Aorta (tissue), 5 donors: ENCODE data around the gene SAPCD1. TPM values are rescaled to one million over a fixed set of nuclear protein-coding genes. Genes with fewer than 3 reads are reported as not detected.

Source experiments
- ATAC-seq: fragments of 200-7000 bp; cut with Tn5 transposase; one replicate; pipeline ENCODE4 v1.9.1; 2022; ENCODE audit warnings: moderate library complexity; ENCODE audit not compliant: low FRiP score
- DNase-seq, 2 donors: peaks; one replicate each; pipeline ENCODE4 v3.0.0-alpha.2; 2020
- H3K27ac ChIP-seq, 2 donors: one replicate each; pipeline ENCODE4 v1.5.1; 2013; ENCODE audit warnings: low read length in 2 of 2, mild to moderate bottlenecking in 2 of 2, moderate library complexity in 2 of 2, control low read depth in 1 of 2, inconsistent platforms in 1 of 2, low read depth in 1 of 2
- H3K27me3 ChIP-seq, 2 donors: one replicate each; pipeline ENCODE4 v1.6.1; 2013; ENCODE audit warnings: control low read depth in 1 of 2, low read length in 1 of 2, mild to moderate bottlenecking in 1 of 2, moderate library complexity in 1 of 2; ENCODE audit not compliant: insufficient read depth in 2 of 2, control insufficient read depth in 1 of 2
- H3K36me3 ChIP-seq, 2 donors: one replicate each; pipeline ENCODE4 v1.6.1; 2013; ENCODE audit warnings: control low read depth in 1 of 2, low read length in 1 of 2, mild to moderate bottlenecking in 1 of 2; ENCODE audit not compliant: insufficient read depth in 2 of 2, control insufficient read depth in 1 of 2
- H3K4me1 ChIP-seq, 2 donors: one replicate each; pipeline ENCODE4 v1.6.1; 2013; ENCODE audit warnings: low read length in 2 of 2, control low read depth in 1 of 2, mild to moderate bottlenecking in 1 of 2, moderate library complexity in 1 of 2; ENCODE audit not compliant: insufficient read depth in 2 of 2, control insufficient read depth in 1 of 2
- H3K4me3 ChIP-seq, 2 donors: one replicate each; pipeline ENCODE4 v1.5.1; 2013; ENCODE audit warnings: low read length in 2 of 2, control low read depth in 1 of 2, mild to moderate bottlenecking in 1 of 2
- H3K9me3 ChIP-seq: one replicate; pipeline ENCODE4 v1.6.1; 2013; ENCODE audit warnings: mild to moderate bottlenecking, low read length; ENCODE audit not compliant: control insufficient read depth
- WGBS, 2 donors: extraction: QIAGEN DNeasy Blood & Tissue Kit; methylation state at CpG; one replicate each; pipeline ENCODE4 v1.1.7; 2013; 5-methylcytosine and 5-hydroxymethylcytosine counted together
- intact Hi-C, 2 donors: fragments of 100-400 bp; cut with DNase I; formaldehyde crosslinking; loops; one replicate each; pipeline versions ENCODE4 v1.14.2 to v1.15.0; 2022
- polyA plus RNA-seq, 2 donors: library from polyadenylated mRNA; stranded (reverse); fragments of 200-250 nt; gene quantifications; one replicate each; pipeline ENCODE4 v1.2.3, GENCODE V29; 2013
- total RNA-seq, 2 donors: library from RNA; stranded (reverse); fragmentation: NEBNext Ultra II Directional; extraction: Animal tissue kit (Norgen Biotek cat#: 25700); gene quantifications; one replicate each; pipeline ENCODE4 v1.2.1, GENCODE V29; 2021
- donor health status: healthy with polysubstance abuse.
- donor health status: Bipolar disorder and iron deficiency.
- donor health status: DM: no; HTN: no; CAD: no.
- donor health status: DM: no; HTN: no; CAD: no.
- donor health status: DM: yes; HTN: yes; CAD: no.

The SAPCD1 gene
- total and polyA plus RNA-seq, 4 donors, result 0.68 to 3.2 (median 2.9) TPM; not detected in 1

- intact Hi-C loops, result no loop called here
- WGBS, 2 donors, result 86 to 88% methylated on average over 5 of the region's 5 CpGs
Observed at GRCh38 chr6:31760790-31761189, 1.7 kb upstream of the SAPCD1 start.

GRCh38 chr6:31761343-31761742 is 1.1 kb upstream of the SAPCD1 start:
- Histone ChIP-seq H3K4me3 (no peak overlapping the region), H3K9me3 (no peaks in the 10 kb centered on the region), H3K36me3 (no peaks in the 10 kb centered on the region), H3K27me3 (no peaks in the 10 kb centered on the region), H3K27ac (no peak overlapping the region), H3K4me1 (no peaks in the 10 kb centered on the region)
- DNase-seq (no peak), ATAC-seq (no peak)
- intact Hi-C loops, result no loop called here
- 96% methylated on average over 8 of the region's 8 CpGs for WGBS, 2 donors

More at GRCh38 chr6:31760790-31761189, 1.7 kb upstream of the SAPCD1 start:
- no peaks in the 10 kb centered on the region for H3K36me3 ChIP-seq
- H3K27me3 ChIP-seq, result no peaks in the 10 kb centered on the region
- no peak overlapping the region for H3K27ac ChIP-seq
- DNase-seq, result no peak
- H3K4me1 ChIP-seq, result no peaks in the 10 kb centered on the region
- no peak overlapping the region for H3K4me3 ChIP-seq
- ATAC-seq, result no peak
- no peaks in the 10 kb centered on the region for H3K9me3 ChIP-seq

GRCh38 chr6:31762878-31763618 is 592 bp downstream of the SAPCD1 start:
- intact Hi-C loops, result no loop called here
- DNase-seq, result no peak
- Histone ChIP-seq H3K9me3 (no peaks in the 10 kb centered on the region), H3K4me3 (no peak overlapping the region), H3K27ac (no peak overlapping the region), H3K36me3 (no peaks in the 10 kb centered on the region), H3K27me3 (no peaks in the 10 kb centered on the region), H3K4me1 (no peaks in the 10 kb centered on the region)
- WGBS, 2 donors, result 85 to 86% methylated on average over 8 of the region's 8 CpGs
- ATAC-seq, result no peak

GRCh38 chr6:31763619-31763940 is 1.1 kb downstream of the SAPCD1 start:
- H3K4me1 ChIP-seq, result no peaks in the 10 kb centered on the region
- no peaks in the 10 kb centered on the region for H3K36me3 ChIP-seq
- no peaks in the 10 kb centered on the region for H3K27me3 ChIP-seq
- intact Hi-C loops, result no loop called here
- H3K9me3 ChIP-seq, result no peaks in the 10 kb centered on the region
- no peak for DNase-seq
- no peak overlapping the region for H3K4me3 ChIP-seq
- no peak overlapping the region for H3K27ac ChIP-seq
- 29 to 42% methylated on average over 1 of the region's 1 CpG for WGBS, 2 donors
- no peak for ATAC-seq

GRCh38 chr6:31764198-31764597 is 1.7 kb downstream of the SAPCD1 start:
- Histone ChIP-seq H3K9me3 (no peaks in the 10 kb centered on the region), H3K27ac (no peak overlapping the region), H3K27me3 (no peaks in the 10 kb centered on the region), H3K4me3 (no peak overlapping the region), H3K36me3 (no peaks in the 10 kb centered on the region), H3K4me1 (no peaks in the 10 kb centered on the region)
- intact Hi-C loops, result no loop called here
- DNase-seq, result no peak
- ATAC-seq, result no peak
- 91 to 94% methylated on average over 4 of the region's 4 CpGs for WGBS, 2 donors

GRCh38 chr6:31765559-31765909 is 3.1 kb downstream of the SAPCD1 start:
- DNase-seq (no peak), ATAC-seq (no peak)
- Histone ChIP-seq H3K27ac (no peak overlapping the region), H3K27me3 (no peaks in the 10 kb centered on the region), H3K9me3 (no peaks in the 10 kb centered on the region), H3K4me3 (no peak overlapping the region), H3K36me3 (no peaks in the 10 kb centered on the region), H3K4me1 (no peaks in the 10 kb centered on the region)
- intact Hi-C loops, result no loop called here
- 87 to 93% methylated on average over 9 of the region's 9 CpGs for WGBS, 2 donors

- ATAC-seq (peak; percentile 53), DNase-seq (no peak)
- no peak overlapping the region for H3K27ac ChIP-seq
- no peaks in the 10 kb centered on the region for H3K36me3 ChIP-seq
- no peaks in the 10 kb centered on the region for H3K27me3 ChIP-seq
- H3K9me3 ChIP-seq, result no peaks in the 10 kb centered on the region
- WGBS, 2 donors, result 31 to 34% methylated on average over 41 to 42 of the region's 42 CpGs
- no peak overlapping the region for H3K4me3 ChIP-seq
- H3K4me1 ChIP-seq, result no peaks in the 10 kb centered on the region
- intact Hi-C loops, result no loop called here
Observed at GRCh38 chr6:31765910-31766794, 3.7 kb downstream of the SAPCD1 start.

GRCh38 chr6:31767096-31767645 is 4.7 kb downstream of the SAPCD1 start:
- Histone ChIP-seq H3K4me1 (no peaks in the 10 kb centered on the region), H3K27me3 (no peaks in the 10 kb centered on the region), H3K36me3 (no peaks in the 10 kb centered on the region), H3K4me3 (no peak overlapping the region), H3K9me3 (no peaks in the 10 kb centered on the region), H3K27ac (no peak overlapping the region)
- 82 to 84% methylated on average over 6 of the region's 6 CpGs for WGBS, 2 donors
- ATAC-seq, result no peak
- no peak for DNase-seq
- intact Hi-C loops, result no loop called here
